B cell (primary cell): ENCODE results near the gene ATP6V1B1.

Experiments
- EZH2 ChIP-seq: IDR thresholded peaks from 2 replicates; pipeline ENCODE4 v1.6.1; 2012; ENCODE audit warnings: borderline replicate concordance, low read depth, mild to moderate bottlenecking, moderate library complexity, low read length; ENCODE audit not compliant: insufficient read depth, poor library complexity, severe bottlenecking
- TF ChIP-seq, protein P1 (sequence below): fragments of 200-600 bp; IDR thresholded peaks from one replicate; pipeline ENCODE4 v1.8.0; 2022; ENCODE audit warnings: antibody characterized with exemption, mild to moderate bottlenecking

DNA sequence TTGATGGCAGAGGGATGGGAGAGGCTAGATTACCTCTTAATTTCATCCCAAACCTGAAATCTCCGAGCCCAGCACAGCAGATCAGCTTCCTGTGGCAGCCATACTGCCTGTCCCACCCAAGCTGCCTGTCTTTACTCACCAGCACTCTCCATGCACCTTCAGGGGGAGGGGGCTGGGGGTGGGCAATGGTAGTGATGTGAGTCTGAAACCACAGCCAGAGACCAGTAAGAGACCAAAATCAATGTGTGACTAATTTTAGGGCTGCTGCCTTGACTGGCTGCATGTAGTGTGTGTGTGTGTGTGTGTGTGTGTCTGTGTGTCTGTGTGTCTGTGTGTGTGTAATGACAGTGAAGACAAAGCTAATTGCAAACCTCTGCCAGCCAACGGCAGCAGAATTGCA, 70.6 kb downstream of the ATP6V1B1 start:
- TF ChIP-seq, protein P1, sequence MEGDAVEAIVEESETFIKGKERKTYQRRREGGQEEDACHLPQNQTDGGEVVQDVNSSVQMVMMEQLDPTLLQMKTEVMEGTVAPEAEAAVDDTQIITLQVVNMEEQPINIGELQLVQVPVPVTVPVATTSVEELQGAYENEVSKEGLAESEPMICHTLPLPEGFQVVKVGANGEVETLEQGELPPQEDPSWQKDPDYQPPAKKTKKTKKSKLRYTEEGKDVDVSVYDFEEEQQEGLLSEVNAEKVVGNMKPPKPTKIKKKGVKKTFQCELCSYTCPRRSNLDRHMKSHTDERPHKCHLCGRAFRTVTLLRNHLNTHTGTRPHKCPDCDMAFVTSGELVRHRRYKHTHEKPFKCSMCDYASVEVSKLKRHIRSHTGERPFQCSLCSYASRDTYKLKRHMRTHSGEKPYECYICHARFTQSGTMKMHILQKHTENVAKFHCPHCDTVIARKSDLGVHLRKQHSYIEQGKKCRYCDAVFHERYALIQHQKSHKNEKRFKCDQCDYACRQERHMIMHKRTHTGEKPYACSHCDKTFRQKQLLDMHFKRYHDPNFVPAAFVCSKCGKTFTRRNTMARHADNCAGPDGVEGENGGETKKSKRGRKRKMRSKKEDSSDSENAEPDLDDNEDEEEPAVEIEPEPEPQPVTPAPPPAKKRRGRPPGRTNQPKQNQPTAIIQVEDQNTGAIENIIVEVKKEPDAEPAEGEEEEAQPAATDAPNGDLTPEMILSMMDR, result no peak
- TF ChIP-seq EZH2, result no peak
